HUES64 (cell line): Measurements from ENCODE around the gene MAP3K2.

ENCODE experiments used
- H3K27ac ChIP-seq: 2 replicates; pipeline ENCODE4 v1.7.0; 2013; ENCODE audit warnings: low read depth, low read length, inconsistent platforms
- H3K27me3 ChIP-seq: 2 replicates; pipeline ENCODE4 v1.6.1; 2013; ENCODE audit warnings: mild to moderate bottlenecking, low read length; ENCODE audit not compliant: insufficient read depth
- H3K36me3 ChIP-seq: 2 replicates; pipeline ENCODE4 v1.6.1; 2013; ENCODE audit warnings: mild to moderate bottlenecking, low read length; ENCODE audit not compliant: insufficient read depth
- H3K4me1 ChIP-seq: 2 replicates; pipeline ENCODE4 v1.6.1; 2013; ENCODE audit warnings: mild to moderate bottlenecking, low read length, moderate library complexity; ENCODE audit not compliant: insufficient read depth
- H3K4me3 ChIP-seq: 2 replicates; pipeline ENCODE4 v1.5.1; 2013; ENCODE audit warnings: mild to moderate bottlenecking, low read length, moderate library complexity
- H3K9ac ChIP-seq: 2 replicates; pipeline ENCODE4 v1.6.1; 2013; ENCODE audit warnings: mild to moderate bottlenecking, low read depth, low read length
- H3K9me3 ChIP-seq: 2 replicates; pipeline ENCODE4 v1.6.1; 2013; ENCODE audit warnings: low read depth, low read length; ENCODE audit not compliant: insufficient read depth
- WGBS: fragments of 150-250, 120-280 bp; methylation state at CpG from one replicate; pipeline ENCODE4 v1.1.7; 2013; ENCODE audit warnings: missing lambda C conversion rate; 5-methylcytosine and 5-hydroxymethylcytosine counted together

MAP3K2 gene

DNA sequence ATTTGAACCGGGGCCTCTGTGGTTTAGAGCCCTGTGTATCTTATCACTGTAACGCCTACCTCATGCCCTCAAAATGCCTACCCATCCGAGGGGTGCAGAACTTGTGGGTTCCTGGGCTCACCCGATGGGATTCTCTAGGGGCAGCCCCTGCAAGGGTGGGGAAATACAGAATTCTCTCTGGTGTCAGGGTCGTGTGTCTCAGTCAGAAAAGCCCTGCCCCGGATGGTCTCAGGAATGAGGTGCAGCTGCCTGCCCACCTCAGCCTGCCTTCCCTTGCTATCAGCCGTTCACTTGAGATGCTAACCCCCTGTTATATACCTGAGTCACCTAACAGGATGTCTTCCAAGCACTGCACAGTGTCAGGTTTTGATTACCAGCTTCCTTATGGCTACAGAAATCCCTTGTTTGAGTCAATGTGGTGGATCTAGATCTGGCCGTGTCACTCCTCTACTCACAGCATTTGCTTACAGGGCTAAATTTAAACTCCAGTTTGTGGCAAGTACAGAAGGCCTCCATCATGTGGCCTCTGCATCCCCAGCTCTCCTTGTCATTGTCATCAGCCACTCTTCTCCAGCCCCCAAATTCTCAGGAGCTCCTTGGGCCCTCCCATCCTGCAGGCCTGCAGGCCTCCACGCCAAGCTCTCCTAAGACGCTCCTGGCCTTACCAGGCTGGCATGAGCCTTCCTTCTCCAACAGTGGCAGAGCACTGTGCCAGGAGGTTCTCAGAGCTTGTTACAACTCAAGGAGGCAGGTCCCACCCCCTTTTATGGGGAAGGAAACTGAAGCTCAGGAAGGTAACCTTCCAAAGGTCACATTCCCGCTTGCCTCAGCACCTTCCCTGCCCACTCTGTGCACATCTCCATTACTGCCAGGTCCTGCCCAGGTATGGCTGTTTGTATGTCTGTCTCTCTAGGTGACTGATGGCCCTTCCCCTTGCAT is 14.3 kb upstream of the MAP3K2 start:
- Histone ChIP-seq H3K9me3 (no peaks in the 10 kb centered on the region), H3K4me1 (peaks cover 3% of the 10 kb centered on the region; the same call in 1 of the 2 replicates), H3K9ac (no peak overlapping the region), H3K36me3 (no peaks in the 10 kb centered on the region), H3K4me3 (no peak overlapping the region), H3K27ac (no peak overlapping the region), H3K27me3 (no peaks in the 10 kb centered on the region)
- WGBS, result 84% methylated on average over 11 of the region's 11 CpGs

DNA sequence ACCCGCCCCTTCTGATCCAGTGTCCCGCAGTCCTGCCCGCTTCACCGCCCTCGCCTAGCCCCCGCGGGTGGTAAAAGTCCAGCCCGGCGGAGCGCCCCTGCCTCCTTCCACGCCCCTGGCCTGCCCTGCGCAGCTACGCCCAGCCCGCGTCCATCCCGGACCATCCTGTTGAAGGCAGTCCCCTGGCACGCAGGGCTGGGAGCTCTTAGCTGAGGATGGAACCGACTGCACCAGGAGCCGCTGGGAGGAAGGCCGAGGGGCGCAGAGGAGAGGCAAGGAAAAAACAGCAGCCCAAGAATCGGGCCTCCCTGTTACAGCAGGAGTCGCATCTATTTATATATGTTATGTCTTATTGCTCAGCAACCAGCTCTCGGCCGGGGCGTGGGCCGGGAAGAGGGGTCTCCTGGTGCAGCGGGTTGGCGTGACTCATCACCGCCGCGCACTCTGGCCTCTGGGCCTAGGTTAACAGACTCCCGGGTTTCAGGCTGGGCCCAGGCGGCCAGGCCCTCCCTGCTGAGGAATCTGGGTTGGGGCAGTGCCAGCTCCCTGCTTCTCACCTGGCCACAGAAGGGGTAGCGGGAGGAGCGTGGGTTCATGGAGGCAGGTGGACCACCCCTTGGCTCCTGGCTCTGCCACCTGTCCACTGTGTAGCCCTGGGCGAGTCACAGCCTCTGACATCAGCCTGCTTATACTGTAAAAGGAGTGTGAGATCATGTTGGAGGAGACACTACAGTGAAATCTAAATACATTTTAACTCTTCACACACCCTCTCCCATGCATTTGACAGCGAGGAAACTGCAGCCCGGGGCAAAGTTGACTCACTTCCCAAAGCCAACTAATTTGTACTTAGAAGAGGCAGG is 13.4 kb upstream of the MAP3K2 start:
- Histone ChIP-seq H3K4me1 (peaks cover 3% of the 10 kb centered on the region; the same call in 1 of the 2 replicates), H3K4me3 (no peak overlapping the region), H3K27me3 (no peaks in the 10 kb centered on the region), H3K9me3 (no peaks in the 10 kb centered on the region), H3K9ac (no peak overlapping the region), H3K27ac (no peak overlapping the region), H3K36me3 (no peaks in the 10 kb centered on the region)
- 91% methylated on average over 39 of the region's 39 CpGs for WGBS

DNA sequence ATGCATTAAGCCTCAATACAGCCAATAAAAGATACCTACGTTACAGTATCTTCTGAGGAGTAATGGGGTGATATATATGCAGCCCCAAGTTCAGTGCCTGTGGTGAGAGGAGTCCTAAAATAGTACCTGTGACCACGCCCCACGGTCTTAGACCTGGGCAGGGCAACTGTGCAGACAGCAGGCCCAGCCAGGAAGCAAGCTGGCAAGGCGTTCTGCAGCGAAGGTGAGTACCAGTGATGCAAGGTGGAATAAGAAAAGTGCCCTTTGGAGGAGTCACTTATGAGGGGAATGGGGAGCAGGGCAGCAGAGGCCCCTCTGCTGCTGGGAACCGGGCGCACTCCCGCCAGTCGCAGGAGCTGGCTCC is 12.7 kb upstream of the MAP3K2 start:
- Histone ChIP-seq H3K4me1 (peaks cover 3% of the 10 kb centered on the region; the same call in 1 of the 2 replicates), H3K36me3 (no peaks in the 10 kb centered on the region), H3K9ac (no peak overlapping the region), H3K27ac (no peak overlapping the region), H3K27me3 (no peaks in the 10 kb centered on the region), H3K9me3 (no peaks in the 10 kb centered on the region), H3K4me3 (no peak overlapping the region)
- 93% methylated on average over 9 of the region's 9 CpGs for WGBS

DNA sequence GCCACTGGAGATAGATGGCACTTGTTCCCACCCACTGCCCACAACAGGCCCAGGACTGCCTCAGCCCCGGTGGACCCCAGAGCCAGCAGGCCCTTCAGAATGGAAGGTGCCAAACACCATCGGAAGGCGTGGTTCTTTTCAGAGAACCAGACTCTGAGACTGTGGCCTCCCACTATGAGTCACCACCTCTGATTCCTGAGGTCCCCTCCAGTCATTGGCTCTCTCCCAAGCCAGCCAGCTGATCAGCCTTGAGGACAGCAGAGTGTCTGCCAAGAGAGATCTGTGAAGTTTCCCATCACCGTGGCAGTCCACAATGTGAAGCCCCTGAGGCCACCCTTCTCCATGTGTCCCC is 10.4 kb upstream of the MAP3K2 start:
- no peaks in the 10 kb centered on the region for H3K9me3 ChIP-seq
- WGBS, result 67% methylated on average over 4 of the region's 4 CpGs
- no peaks in the 10 kb centered on the region for H3K27me3 ChIP-seq
- no peak overlapping the region for H3K27ac ChIP-seq
- H3K9ac ChIP-seq, result no peak overlapping the region
- no peak overlapping the region for H3K4me3 ChIP-seq
- H3K36me3 ChIP-seq, result no peaks in the 10 kb centered on the region
- H3K4me1 ChIP-seq, result no peaks in the 10 kb centered on the region

DNA sequence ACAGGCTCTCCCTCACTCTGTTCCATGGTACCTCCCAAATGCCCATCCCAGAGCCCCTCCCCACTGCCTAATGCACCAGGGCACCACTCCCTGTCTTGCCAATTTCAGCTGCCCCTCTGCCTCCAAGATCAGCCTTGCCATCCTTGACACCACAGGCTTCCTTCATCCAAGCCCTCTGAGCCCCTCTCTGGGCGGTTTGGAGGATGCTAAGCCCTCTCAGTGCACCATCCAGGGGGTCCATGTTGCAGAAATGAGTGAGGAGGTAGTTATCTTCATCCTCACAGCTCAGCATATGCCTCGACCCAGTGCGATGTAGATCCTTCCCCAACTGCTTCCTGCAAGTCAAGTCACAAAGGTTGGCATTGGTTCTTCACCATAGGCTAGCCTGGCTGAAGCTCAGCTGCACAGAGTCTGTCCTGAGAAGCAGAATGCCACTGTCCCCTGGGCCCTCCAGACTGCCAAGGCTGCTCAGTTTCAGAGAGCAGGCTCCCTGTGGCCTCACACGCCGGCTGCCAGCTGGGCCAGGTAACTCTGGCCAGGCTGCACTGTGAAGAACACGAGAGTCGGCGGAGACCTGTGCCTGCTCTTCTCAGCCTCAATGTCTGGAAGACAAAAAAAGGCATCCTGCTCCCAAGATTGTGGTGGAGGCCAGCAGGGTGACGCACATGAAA is 9.9 kb upstream of the MAP3K2 start:
- no peak overlapping the region for H3K9ac ChIP-seq
- no peak overlapping the region for H3K27ac ChIP-seq
- H3K36me3 ChIP-seq, result no peaks in the 10 kb centered on the region
- WGBS, result 94% methylated on average over 9 of the region's 9 CpGs
- H3K4me3 ChIP-seq, result no peak overlapping the region
- H3K9me3 ChIP-seq, result no peaks in the 10 kb centered on the region
- H3K27me3 ChIP-seq, result no peaks in the 10 kb centered on the region
- no peaks in the 10 kb centered on the region; the same call in 1 of the 2 replicates for H3K4me1 ChIP-seq

DNA sequence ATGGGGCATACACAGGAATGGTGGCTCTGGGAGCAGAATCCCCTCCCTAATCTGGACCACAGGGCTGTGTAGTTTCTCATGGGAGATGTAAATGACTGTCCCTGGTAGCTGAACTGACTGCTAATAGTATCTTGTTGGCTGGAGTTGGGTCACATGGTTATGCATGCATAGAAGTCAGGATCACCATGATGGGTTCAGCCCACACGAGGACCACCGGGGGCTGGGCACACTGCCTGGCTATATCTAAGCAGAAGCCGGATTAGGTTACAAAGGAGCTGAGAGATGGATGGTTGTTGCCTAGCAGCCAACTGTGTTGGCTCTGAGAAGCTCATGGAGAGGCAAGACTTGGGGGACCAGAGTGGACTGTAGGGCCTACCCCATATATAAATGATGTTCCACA is 6.7 kb upstream of the MAP3K2 start:
- no peaks in the 10 kb centered on the region for H3K36me3 ChIP-seq
- no peaks in the 10 kb centered on the region for H3K27me3 ChIP-seq
- H3K9me3 ChIP-seq, result no peaks in the 10 kb centered on the region
- H3K4me1 ChIP-seq, result no peaks in the 10 kb centered on the region; the same call in 1 of the 2 replicates
- no peak overlapping the region for H3K4me3 ChIP-seq
- no peak overlapping the region for H3K9ac ChIP-seq
- no peak overlapping the region for H3K27ac ChIP-seq
- WGBS, result 83% methylated on average over 3 of the region's 3 CpGs

DNA sequence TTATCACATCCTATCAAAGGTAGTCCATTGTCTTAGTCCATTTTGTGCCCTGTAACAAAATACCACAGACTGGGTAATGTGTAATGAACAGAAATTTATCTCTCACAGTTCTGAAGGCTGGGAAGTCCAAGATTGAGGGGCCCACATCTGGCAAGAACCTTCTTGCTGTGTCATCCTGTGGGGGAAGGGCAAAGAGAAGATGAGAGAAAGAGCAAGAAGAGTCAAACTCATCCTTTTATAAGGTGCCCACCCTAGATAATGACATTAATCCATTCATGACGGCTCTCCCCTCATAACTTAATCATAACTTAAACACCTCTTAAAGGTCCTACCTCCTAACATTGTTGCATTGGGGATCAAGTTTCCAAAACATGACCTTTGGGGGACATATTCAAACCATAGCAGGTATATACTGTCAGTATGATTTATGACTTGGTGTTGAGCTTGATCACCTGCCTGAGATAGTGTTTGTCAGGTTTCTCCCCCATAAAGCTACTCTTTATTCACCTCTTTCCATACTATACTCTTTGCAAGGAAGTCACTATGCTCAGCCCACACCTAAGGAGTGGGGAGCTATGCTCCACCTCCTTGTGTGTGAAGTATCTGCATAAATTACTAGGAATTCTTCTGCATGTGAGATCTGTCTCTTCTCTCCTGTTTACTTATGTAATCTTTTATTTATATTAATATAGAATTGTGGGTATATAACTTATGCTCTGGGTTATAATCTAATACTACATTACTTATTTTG is 5.2 kb upstream of the MAP3K2 start:
- H3K27ac ChIP-seq, result no peak overlapping the region
- peaks cover 8% of the 10 kb centered on the region for H3K4me1 ChIP-seq
- WGBS, result 90% methylated on average over 1 of the region's 1 CpG
- no peak overlapping the region for H3K9ac ChIP-seq
- no peaks in the 10 kb centered on the region for H3K36me3 ChIP-seq
- H3K4me3 ChIP-seq, result no peak overlapping the region
- no peaks in the 10 kb centered on the region for H3K27me3 ChIP-seq
- no peaks in the 10 kb centered on the region for H3K9me3 ChIP-seq

DNA sequence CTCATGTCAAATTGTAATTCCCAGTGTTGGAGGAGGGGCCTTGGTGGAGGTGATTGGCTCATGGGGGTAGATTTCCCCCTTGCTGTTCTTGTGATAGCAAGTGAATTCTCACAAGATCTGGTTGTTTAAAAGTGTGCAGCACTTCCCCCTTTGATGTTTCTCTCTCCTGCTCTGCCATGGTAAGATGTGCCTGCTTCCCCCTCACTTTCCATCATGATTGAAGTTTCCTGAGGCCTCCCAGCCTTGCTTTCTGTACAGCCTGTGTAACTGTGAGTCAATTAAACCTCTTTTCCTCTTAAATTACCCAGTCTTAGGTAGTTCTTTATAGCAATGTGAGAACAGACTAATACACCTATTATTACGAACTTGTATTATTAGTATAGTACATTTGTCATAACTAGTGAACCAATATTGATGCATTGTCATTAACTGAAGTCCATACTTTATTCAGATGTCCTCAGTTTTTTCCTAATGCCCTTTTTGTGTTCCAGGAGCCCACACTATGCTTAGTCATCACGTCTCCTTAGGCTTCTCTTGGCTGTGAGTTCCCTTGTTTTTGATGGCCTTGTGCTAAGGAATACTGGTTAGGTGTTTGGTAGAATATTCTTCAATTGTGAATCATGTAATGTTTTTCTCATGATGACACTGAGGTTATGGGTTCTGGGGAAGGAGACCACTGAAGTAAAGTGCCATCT is 4.5 kb upstream of the MAP3K2 start:
- 88% methylated on average over 1 of the region's 2 CpGs for WGBS
- H3K9me3 ChIP-seq, result no peaks in the 10 kb centered on the region
- H3K4me3 ChIP-seq, result no peak overlapping the region
- H3K36me3 ChIP-seq, result no peaks in the 10 kb centered on the region
- H3K27ac ChIP-seq, result no peak overlapping the region
- no peak overlapping the region for H3K9ac ChIP-seq
- no peaks in the 10 kb centered on the region for H3K27me3 ChIP-seq
- H3K4me1 ChIP-seq, result peaks cover 8% of the 10 kb centered on the region

DNA sequence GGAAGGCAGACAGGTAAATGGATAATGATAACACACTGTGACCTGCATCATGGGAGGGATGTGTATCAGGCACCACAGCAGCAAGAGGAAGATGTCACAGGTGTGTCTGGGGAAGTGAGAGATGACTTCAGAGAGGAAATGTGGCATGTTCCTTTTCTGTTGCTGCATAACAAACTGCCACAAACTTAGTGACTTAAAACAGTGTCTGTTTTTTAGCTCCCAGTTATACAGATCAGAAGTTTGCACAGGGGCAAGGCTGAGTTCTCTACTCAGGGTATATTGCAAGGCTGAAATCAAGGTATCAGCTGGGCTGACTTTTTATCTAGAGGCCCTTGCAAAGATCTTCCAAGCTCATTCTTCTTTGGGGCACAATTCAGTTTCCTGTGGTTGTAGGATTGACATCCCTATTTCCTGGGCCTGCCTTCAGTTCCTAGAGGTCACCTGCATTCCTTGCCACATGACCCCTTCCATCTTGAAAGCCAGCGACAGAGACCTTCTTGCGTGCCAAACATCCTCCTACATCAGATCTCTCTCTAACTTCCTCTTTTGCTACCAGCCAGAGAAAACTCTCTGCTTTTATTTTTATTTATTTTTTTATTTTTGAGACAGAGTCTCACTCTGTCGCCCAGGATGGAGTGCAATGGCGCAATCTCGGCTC is 2.1 kb upstream of the MAP3K2 start:
- no peak overlapping the region for H3K4me3 ChIP-seq
- H3K36me3 ChIP-seq, result no peaks in the 10 kb centered on the region
- H3K27ac ChIP-seq, result no peak overlapping the region
- H3K9ac ChIP-seq, result no peak overlapping the region
- 98% methylated on average over 5 of the region's 5 CpGs for WGBS
- no peaks in the 10 kb centered on the region for H3K27me3 ChIP-seq
- H3K9me3 ChIP-seq, result no peaks in the 10 kb centered on the region
- H3K4me1 ChIP-seq, result peaks cover 15% of the 10 kb centered on the region
